GM19438 (cell line): ENCODE results near the gene SYNJ1.
A peak's percentile ranks its signal among the peaks of the same experiment; 100 is the strongest.
"Not testable (repeated sequence)": the region's sequence is repeated elsewhere in the genome, so short reads cannot be mapped to it uniquely, and the experiment has no call there.

Experiments used
- ATAC-seq: cut with Tn5 transposase; IDR thresholded peaks from one replicate; pipeline ENCODE4 v1.9.1; 2021; ENCODE audit warnings: low read depth; ENCODE audit not compliant: unreplicated experiment

SYNJ1 gene

GRCh38 chr21:32727687-32728455 lies at the start of gene SYNJ1:
TSS of gene SYNJ1 (minus strand) at chr21:32728013. CDS start at chr21:32726895, 1,118 bp downstream.
- peak; percentile 86 for ATAC-seq

GRCh38 chr21:32777269-32777668 lies 49.5 kb upstream of the SYNJ1 start:
- ATAC-seq = no peak

- ATAC-seq = no peak
Measured at GRCh38 chr21:32776743-32777142, 48.9 kb upstream of the SYNJ1 start.

GRCh38 chr21:32773048-32773344 lies 45.2 kb upstream of the SYNJ1 start:
- ATAC-seq = not testable (repeated sequence)

GRCh38 chr21:32772281-32773047 lies 44.7 kb upstream of the SYNJ1 start:
- no peak for ATAC-seq

- ATAC-seq = peak; percentile 36
Measured at GRCh38 chr21:32770871-32771523, 43.2 kb upstream of the SYNJ1 start.

- ATAC-seq = no peak
Measured at GRCh38 chr21:32768530-32768929, 40.7 kb upstream of the SYNJ1 start.

GRCh38 chr21:32765058-32765457 lies 37.2 kb upstream of the SYNJ1 start:
- no peak for ATAC-seq

- ATAC-seq = no peak
Measured at GRCh38 chr21:32764186-32764585, 36.4 kb upstream of the SYNJ1 start.

- no peak for ATAC-seq
Measured at GRCh38 chr21:32757804-32758203, 30.0 kb upstream of the SYNJ1 start.

- no peak for ATAC-seq
Measured at GRCh38 chr21:32756096-32756495, 28.3 kb upstream of the SYNJ1 start.

GRCh38 chr21:32753818-32754585 lies 26.2 kb upstream of the SYNJ1 start:
- ATAC-seq = no peak

- ATAC-seq = no peak
Measured at GRCh38 chr21:32750405-32750804, 22.6 kb upstream of the SYNJ1 start.

GRCh38 chr21:32749662-32750061 lies 21.8 kb upstream of the SYNJ1 start:
- ATAC-seq = no peak

GRCh38 chr21:32748529-32748928 lies 20.7 kb upstream of the SYNJ1 start:
- ATAC-seq = no peak

GRCh38 chr21:32747396-32747795 lies 19.6 kb upstream of the SYNJ1 start:
- no peak for ATAC-seq

- not testable (repeated sequence) for ATAC-seq
Measured at GRCh38 chr21:32746711-32747110, 18.9 kb upstream of the SYNJ1 start.

- ATAC-seq = no peak
Measured at GRCh38 chr21:32742396-32742795, 14.6 kb upstream of the SYNJ1 start.

GRCh38 chr21:32741336-32741735 lies 13.5 kb upstream of the SYNJ1 start:
- no peak for ATAC-seq

GRCh38 chr21:32739946-32740345 lies 12.1 kb upstream of the SYNJ1 start:
- ATAC-seq = no peak

GRCh38 chr21:32736083-32736482 lies 8.3 kb upstream of the SYNJ1 start:
- ATAC-seq = not testable (repeated sequence)
